GM18511 (cell line): Measurements from ENCODE around the gene ANKRD9.

Source experiments
- ATAC-seq: cut with Tn5 transposase; IDR thresholded peaks from one replicate; pipeline ENCODE4 v1.9.1; 2021; ENCODE audit warnings: mild to moderate bottlenecking, moderate library complexity; ENCODE audit not compliant: unreplicated experiment

ANKRD9 gene

GRCh38 chr14:102479777-102480176 lies 29.8 kb downstream of the ANKRD9 start:
- no peak for ATAC-seq

- no peak for ATAC-seq
These were observed 30.5 kb downstream of the ANKRD9 start for GRCh38 chr14:102479107-102479506.

DNA sequence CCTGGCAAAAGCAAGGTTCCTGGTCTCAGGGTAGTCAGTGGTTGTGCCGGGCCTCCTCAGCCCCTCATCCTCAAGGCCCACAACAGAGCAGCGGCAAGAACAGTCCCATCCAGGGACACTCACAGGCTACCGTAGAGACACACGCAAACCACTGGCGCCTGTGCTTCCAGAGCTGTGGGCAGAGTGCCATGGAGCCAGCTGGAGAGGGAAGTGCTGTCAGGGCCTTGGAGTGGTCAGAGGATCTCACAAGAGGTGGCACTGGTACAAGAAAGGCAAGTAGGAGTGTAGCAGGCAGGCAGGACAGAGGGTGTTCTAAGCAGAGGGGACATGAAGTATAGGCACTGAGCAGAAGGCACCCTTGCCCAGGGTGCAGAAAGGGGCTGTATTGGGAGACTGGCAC lies 34.6 kb downstream of the ANKRD9 start:
- ATAC-seq = no peak

- no peak for ATAC-seq
These were observed 36.0 kb downstream of the ANKRD9 start for GRCh38 chr14:102473559-102473958.

DNA sequence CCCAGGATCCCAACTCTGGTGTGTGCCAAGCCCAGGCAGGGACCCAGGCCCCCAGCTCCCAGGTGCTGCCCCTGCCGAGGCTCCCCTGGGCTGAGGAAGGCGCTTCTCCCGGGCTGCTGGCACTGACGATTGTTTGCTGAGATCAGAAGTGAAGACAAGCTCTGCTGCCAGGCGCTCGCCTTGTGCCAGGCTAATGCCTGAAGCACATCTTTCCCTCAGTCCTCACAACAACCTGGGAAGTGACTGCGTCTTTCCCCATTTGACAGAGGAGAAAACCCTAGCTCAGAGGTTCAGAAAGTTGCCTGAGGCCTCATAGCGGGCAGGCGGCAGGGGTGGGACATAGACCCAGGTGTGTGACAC lies 36.8 kb downstream of the ANKRD9 start:
- ATAC-seq = no peak

- no peak for ATAC-seq
These were observed 37.4 kb downstream of the ANKRD9 start for GRCh38 chr14:102471921-102472790.

DNA sequence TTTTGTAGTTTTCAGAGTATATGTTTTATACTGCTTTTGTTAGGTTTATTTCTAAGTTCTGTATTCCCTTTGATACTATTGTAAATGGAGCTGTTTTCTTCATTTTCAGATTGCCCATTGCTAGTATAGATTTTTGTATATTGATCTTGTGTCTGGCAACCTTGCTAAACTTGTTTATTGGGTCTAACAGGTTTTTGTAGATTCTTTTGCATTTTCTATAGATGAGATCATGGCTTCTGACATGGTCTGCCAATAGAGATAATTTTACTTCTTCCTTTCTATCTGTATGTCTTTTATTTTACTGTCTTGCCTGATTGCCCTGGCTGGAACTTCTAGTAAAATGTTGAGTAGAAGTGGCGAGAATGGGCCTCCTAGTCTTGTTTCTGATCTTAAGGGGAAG lies 40.3 kb downstream of the ANKRD9 start:
- no peak for ATAC-seq

DNA sequence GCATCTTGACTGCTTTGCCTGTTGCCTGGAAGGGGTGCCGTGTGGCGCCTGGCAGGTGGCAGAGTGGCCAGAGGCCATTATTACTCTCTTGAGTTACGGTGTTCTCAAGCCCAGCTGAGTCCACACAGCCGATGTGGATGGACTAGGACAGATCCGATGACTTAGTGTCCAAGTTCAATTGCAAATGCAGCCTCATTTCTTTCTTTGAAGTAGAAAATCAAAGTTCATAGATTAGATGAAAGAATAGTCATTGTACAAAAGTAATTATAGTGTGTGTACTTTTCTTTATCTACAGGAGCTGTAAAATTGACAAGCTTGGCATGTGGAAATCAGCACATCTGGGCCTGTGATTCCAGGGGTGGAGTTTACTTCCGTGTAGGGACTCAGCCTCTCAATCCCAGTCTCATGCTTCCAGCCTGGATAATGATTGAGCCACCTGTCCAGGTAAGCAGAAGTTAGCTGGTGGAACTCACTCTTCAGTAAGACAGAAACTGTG lies 44.7 kb downstream of the ANKRD9 start:
- ATAC-seq = no peak

DNA sequence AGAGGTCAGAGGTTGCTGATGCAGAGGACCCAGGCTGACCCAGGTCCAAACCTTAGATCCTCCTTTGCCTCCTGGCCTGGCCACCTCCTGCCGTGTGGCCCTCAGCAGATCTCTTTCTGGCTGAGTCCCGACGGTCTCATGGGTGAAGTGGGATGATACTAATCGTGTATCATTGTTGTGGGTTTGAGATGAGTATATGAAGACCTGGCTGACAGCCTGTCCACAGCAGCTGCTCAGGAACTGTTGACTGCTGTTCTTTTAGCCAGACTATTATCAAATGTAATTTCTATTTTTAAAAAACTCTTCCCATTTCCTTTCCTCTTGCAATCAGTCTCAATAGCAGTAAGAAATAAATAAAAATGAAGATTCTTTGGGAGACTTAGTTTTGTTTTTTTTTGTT lies 45.6 kb downstream of the ANKRD9 start:
- no peak for ATAC-seq

DNA sequence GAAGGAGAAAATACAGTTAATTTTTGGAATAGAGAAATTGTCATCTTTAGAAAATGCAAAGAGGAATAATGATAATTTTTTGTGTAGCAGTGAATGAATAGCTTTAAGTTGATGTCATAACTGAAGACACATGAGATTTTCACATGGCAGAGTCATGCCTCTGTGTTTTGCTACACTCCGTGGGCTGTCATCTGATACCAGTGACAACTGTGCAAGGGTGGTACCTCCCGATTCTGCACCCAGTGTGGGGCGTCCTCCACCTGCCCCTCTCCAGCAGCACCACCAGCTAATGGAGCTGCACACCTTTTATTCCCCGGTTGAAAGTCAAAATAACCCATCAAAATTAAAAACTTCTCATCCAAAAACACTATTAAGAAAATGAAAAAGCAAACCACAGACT lies 47.2 kb downstream of the ANKRD9 start:
- no peak for ATAC-seq

DNA sequence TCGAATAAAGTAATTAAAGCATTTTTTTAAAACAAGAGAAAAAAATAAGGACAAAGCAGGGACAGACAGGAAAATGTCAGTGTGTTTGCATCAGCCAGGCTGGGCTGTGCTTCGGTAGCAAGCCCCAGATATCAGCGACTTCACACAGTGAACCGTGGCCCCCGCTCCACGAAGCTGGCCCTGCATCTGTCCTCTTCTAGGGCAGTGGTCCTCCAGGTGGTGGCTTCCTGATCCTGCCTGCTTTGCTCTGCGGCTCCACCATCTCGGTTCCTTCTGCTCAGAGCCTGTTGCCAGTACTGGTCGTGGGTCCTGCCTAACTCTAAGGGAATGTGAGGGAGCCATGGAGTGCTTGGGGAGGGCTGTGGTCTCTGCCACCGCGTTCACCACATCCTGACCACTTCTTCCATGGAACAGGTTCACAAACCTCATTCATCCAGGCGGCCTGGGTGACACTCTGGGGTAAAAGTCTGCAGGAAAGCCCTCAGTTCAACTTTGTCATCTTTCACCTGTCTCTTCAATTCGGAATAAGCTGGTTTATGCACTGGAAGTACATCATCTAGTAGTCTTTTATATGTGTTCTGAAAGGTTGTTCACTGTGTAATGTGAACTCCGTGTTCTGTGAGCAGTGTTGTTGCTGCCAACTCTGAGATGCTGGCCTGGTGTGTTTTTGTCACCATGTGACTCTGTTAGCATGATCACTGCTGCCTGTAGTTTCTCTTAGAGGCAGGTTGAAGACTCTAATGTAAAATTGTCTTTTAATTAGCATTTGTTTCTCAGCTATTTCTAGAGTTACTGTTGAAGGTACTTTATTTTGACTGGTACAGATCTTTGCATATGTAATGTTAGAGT lies 47.9 kb downstream of the ANKRD9 start:
- ATAC-seq = no peak

- ATAC-seq = no peak
These were observed 52.1 kb downstream of the ANKRD9 start for GRCh38 chr14:102457509-102457908.

GRCh38 chr14:102454711-102455110 lies 54.9 kb downstream of the ANKRD9 start:
- no peak for ATAC-seq

GRCh38 chr14:102452302-102452701 lies 57.3 kb downstream of the ANKRD9 start:
- ATAC-seq = no peak
